MV-4-11 (cell line): ENCODE measurements around the gene RNF213.

Experiments
- DNase-seq: peaks from one replicate; lab custom pipeline; 2025; lab: John Stamatoyannopoulos, UW

RNF213 gene

GRCh38 chr17:80372922-80373570, 112.4 kb downstream of the RNF213 start:
- no peak for DNase-seq

DNA sequence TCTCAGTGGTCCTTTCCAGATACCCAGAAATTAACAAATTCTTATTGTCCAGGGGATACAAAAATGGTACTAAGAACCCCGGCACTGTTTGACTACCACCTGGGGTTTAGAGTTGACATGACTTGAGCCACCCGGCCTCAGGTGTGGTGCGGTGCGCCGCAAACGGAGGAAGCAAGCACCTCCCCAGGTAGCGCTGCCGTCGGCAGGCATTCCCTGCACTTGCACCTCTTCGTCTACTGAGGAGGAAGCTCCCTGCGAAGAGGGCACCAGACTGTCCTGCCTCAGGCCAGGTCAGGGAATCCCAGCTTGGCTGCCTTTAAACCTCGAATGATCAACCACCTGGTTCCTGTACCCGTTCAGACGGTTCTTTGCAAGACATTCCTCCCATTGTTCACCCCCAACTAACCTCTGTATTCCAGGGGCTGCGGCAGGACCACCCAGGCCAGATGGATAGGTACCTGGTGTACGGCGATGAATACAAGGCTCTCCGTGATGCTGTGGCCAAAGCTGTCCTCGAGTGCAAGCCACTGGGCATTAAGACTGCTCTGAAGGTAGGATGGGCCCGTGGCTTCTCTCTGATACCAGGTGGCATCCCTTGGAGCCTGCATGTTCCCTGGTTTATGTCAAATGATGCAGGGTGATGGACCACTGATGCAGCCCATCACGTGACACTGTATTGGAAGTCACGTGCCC, 113.5 kb downstream of the RNF213 start:
- no peak for DNase-seq

DNA sequence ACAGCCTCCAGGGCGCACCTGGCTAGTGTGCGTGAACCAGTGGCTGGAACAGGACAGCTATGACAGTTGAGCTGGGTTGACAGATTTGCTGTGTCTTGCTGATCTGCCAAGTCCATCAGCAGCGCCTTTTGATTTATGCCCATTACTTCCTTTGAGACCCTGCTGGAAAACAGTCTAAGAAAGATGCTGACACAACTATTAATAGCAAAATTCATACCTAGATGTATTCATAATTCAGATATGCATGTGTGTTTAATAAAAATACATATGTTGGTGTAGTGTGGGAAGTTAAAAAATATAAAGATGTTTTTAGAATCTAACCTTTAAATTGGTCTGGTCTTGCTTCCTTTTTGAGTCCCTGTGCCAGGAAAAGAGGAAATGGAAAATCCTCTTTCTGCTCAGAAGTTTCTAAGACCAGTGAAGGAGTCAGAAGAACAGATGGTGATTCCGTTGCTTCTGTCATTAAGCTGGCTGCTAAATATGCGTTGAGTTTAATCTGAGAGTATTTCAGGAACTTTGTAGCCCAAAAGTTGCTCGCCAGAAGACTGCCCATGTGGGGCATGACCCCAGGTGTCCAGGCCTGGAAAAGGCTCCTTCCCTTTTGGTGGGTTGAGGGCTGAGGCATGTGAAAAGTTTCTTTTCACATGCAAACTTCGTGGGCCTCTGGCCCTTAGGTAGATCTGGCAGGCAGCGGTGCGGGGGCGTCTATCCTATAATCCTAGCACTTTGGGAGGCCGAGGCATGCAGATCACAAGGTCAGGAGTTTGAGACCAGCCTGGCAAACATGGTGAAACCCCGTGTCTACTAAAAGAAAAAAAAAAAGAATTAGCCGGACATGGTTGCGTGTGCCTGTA, 114.3 kb downstream of the RNF213 start:
- peak; percentile 97 for DNase-seq

- no peak for DNase-seq
Measured at GRCh38 chr17:80376531-80376930, 115.9 kb downstream of the RNF213 start.

- DNase-seq = no peak
Measured at GRCh38 chr17:80377798-80378197, 117.1 kb downstream of the RNF213 start.

- DNase-seq = no peak
Measured at GRCh38 chr17:80379348-80379747, 118.7 kb downstream of the RNF213 start.

GRCh38 chr17:80380068-80380467, 119.4 kb downstream of the RNF213 start:
- no peak for DNase-seq

DNA sequence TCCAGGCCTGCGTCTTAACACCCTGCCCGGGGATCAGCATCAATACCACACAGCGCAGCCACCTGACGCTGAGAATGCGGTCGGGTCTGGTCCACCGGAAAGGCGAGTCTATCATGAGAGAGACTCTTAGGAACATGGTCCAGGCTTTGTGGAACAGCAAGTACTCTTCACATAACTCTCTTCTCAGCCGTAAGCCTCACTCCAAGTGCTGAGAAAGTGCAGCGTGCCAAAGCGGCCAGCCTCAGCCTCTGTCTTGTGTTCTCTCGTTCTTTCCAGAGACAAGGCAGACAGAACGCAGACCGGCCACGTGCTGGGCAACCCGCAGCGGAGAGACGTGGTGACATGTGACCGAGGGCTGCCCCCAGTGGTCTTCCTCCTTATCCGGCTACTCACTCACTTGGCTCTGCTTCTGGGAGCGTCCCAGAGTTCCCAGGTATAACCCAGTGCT, 119.9 kb downstream of the RNF213 start:
- no peak for DNase-seq

GRCh38 chr17:80381416-80381923, 120.8 kb downstream of the RNF213 start:
- DNase-seq = no peak

- no peak for DNase-seq
Measured at GRCh38 chr17:80382446-80382845, 121.8 kb downstream of the RNF213 start.

GRCh38 chr17:80382956-80383355, 122.3 kb downstream of the RNF213 start:
- DNase-seq = no peak

DNA sequence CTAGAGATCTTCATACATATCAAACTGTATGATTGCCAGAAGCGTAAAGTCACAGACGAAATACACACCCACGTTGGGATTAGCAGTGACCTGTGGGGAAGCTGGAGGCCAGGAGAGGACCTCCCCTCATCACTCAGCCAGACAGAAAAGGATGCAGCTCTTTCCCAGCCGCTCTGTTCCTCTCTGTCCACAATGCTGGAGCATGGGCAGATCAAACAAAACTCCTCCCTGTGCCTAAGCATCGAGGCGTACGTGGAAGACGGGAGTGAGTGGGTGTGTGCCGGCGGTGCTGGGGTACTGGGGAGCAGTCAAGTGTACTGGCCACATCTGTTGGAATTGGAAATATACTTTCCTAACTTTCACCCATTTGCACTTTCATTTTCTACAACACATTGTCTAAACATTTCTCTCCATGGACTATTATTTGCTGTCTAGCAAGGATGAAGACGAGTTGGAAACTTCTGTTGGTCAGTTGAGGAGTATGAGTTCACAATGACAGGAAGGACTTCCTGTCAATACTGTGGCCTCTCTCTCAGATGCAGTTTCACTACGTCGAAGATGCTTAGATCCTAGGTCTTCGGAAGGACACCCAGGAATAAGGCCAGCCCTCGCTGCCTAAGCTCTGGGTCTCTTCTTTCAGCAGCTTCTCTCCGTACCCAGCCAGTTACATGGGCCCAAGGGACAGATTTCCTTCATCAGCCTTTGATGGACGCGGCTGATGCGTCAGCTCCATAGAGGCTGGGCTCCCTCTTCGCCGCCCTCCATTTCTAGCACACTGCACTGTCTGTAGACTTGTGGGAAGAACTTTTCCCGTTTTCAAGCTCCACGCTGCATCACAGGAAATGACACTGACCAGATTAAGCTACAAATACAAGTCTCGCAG, 123.7 kb downstream of the RNF213 start:
- no peak for DNase-seq

DNA sequence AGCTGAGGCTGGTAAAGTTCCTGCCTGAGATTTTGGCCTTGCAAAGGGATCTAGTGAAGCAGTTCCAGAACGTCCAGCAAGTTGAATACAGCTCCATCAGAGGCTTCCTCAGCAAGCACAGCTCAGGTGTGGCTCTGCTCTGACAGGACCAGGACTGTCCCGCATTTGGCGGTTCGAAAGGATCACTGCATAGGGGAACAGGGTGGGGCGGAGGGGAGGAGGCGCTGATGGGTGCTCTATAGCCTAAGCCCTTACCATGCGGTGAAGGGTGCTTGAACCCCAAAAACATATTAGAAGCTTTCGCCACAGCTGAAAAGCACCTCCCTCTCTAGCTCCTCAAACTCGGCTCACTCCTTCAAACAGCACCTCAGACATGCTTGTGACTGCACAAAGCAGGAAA, 124.4 kb downstream of the RNF213 start:
- DNase-seq = no peak

DNA sequence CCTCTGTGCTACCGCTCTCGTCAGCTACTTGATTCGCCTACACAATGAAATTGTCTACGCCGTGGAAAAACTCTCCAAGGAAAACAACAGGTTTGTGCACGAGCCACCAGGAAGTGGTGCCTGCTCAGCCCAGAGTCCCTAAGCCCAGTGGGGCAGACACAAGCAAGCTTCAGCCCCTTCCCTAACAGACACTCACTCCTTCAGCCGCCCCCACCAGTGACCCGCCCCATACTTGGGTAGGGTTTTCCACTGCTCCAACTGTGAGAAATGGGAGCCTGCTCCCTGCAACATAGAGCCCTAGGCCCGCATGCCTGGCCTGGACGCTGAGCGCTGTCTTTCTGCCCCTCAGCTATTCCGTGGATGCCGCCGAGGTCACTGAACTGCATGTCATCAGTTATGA, 125.7 kb downstream of the RNF213 start:
- no peak for DNase-seq

GRCh38 chr17:80387071-80387470, 126.4 kb downstream of the RNF213 start:
- DNase-seq = no peak

GRCh38 chr17:80388175-80388574, 127.5 kb downstream of the RNF213 start:
- no peak for DNase-seq

DNA sequence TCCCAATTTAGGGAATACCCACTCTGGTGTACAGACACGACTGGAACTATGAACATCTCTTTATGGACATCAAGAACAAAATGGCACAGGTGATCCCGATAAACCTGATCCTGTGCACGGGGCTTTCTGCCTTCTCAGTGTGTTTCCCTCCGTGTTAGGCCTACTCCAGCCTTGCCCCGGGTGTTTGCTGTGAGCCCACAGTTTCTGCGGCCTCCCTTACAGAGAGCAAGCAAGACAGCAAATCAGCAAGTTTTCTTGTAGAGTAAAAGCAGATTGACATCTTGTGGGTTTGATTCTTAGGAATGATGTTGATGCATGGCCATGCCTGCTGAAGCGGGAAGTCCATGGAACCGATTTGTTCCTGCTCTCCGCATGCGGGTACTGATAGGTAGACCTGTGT, 127.9 kb downstream of the RNF213 start:
- no peak for DNase-seq

GRCh38 chr17:80389011-80389995, 128.7 kb downstream of the RNF213 start:
- no peak for DNase-seq

DNA sequence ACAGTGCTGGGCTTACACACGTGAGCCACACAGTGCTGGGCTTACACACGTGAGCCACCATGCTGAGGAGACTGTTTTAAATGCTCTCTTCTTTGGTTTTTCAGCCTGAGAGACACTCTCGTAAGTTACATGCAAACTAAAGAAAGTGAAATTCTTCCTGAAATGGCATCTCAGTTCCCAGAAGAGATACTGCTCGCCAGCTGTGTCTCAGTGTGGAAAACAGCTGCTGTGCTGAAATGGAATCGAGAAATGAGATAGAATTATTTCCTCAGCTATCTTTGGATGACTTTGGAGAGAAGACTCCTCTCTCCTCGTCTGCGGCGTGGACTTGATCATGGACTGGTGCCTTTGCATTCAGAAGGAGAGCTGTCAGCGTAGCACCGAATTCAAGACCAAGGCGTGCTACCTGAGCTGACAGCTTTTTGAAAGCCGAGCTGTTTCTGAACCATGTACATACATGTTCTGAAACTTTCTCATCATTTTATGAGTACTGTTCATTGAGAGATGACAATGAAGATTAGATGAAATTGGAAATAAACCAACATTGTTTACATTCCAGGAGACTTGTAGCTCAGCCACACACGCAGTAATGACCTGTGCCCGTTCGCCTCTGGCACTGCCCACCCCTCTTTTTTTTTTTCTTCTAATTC, 132.7 kb downstream of the RNF213 start:
- no peak for DNase-seq

GRCh38 chr17:80393961-80394360, 133.3 kb downstream of the RNF213 start:
- DNase-seq = no peak
